ENCODE data around the gene RNF213.

The RNF213 gene

DNA sequence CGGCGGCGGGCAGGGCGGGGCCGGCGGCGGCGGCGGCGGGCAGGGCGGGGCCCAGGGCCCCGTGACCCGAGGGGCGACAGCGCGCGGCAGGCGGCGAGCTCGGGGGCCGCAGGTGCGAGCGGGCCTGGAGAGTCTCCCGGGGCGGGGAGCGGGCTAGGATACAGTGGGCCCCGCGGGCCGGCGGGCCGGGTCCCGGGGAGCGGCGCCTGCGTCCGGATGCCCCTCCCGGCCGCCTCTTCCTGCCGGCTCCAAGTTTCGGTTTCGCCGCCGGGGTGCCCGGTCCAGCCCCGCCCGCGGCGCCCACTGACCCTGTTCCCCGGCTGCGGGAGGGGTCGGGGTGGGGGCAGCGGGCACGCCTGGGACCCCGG is at the start of gene RNF213:
RNF213 (plus strand) TSS at position 62 of the 368 bp plus-strand sequence. CDS start 2,830 bp downstream, outside the sequence.
- no peak for DNase-seq

DNA sequence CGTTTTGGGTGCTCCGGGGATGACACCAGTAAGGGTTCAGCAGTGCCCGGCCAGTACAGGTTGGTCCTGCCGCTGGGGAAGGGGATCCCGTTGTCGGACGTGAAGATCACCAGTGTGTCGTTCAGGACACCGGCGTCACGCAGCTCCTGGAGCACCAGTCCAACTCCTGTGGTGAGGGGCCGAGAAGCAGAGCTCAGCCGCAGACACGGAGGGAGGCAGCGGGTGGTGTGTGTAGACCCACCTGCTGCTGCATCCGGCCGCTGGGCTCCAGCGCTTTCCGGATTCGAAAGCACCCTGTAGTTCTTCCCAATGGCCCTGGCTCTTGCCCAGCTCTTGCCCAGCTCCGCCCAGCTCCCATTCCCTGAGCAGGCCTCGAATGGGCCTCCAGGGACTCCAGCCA is 48.5 kb upstream of the RNF213 start:
- no peak for DNase-seq

DNA sequence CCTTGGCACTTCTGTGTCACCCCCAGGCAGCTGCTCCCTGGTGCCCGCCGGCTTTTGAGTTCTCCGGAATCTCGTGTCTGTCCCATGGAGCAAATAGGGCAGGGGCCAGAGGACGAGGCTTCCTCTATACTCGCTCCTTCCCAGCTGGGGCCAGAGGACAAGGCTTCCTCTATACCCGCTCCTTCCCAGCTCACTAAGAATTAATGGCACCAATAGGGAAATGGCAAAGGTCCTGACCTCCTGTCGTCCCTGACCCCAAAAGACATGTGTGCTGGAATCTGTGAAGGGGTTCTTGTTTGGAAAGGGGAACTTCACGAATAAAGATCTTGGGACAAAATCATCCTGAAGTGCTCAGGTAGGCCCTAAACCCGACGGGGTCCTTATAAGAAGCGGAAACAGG is 48.1 kb upstream of the RNF213 start:
- DNase-seq, result no peak

DNA sequence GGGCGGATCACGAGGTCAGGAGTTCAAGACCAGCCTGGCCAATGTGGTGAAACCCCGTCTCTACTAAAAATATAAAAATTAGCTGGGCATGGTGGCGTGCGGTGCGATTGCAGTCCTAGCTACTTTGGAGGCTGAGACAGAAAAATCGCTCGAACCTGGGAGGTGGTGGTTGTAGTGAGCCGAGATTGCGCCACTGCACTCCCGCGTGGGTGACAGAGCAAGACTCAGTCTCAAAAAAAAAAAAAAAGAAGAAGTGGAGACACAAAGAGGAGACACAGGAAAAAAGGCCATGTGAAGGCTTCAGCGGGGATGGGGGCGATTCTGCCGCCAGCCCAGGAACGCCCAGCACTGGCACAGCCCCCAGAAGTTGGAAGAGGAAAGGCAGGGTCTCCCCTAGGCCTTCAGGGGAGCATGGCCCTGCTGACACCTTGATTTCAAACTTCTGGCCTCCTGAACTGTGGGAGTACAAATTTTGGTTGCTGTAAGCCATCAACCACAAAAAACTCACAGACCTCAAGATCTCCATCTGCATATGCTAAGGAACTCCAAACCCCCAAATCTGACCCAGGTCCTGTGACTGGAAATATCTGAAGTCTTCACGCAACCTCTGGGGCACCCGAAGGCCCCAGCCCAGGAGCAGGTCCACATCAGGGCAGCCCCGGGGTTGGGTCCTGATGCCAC is 47.5 kb upstream of the RNF213 start:
- peak; percentile 10 for DNase-seq

DNA sequence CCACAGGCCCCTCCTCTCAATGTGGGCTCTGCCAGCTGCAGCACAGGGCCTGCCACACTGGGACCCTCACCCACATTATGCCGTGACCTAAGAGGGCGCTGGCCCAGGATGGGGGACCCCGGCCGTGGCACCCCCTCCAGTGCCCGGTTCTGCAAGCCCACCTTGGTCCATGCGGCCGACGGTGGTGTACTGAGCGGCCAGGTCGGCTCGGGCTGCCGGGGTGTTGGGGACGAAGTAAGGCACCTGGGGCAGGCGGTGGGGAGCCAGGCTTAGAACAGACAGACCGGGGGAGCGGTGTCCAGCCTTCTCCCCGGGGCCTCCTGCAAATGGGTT is 47.0 kb upstream of the RNF213 start:
- no peak for DNase-seq

DNA sequence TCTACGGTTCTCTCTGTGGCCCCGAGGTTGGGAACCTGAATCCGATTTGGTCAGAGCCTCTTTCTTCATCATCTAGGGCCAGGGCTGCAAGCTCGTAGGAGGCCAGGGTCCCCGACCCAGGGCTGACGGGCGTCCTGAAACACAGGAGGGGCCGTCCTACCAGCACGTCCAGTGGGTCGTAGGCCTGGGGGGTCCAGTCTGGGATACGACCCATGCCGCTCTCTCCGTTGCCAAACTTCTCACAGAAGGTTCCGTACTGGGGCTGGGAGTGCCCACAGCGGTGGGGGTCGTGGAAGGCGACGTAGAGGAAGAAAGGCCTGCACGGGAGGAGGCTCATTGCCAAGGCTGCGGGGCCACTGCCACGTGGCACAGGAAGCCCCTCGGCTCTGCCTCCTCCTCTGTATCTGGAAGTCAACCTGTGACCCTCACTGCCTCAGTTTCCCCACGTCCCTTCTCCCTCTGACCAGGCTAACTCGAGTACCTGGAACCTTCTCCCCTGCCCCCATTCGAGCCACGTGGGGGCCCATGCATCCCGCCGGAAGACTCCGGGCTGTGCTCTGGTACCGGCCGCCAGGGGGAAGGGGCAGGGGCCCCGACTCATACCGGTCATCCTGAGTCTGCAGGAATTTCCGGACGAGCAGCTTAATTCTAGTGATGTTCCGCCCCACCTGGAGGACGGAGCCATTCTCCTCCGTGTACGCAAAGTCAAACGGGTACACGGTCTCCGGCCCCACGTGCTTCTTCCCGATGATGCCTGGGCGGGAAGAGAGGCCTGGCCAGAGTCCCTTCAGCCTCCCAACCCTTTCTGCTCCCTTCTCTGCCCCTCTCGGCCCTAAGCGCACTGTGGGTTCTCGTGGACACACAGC is 46.4 kb upstream of the RNF213 start:
- no peak for DNase-seq

DNA sequence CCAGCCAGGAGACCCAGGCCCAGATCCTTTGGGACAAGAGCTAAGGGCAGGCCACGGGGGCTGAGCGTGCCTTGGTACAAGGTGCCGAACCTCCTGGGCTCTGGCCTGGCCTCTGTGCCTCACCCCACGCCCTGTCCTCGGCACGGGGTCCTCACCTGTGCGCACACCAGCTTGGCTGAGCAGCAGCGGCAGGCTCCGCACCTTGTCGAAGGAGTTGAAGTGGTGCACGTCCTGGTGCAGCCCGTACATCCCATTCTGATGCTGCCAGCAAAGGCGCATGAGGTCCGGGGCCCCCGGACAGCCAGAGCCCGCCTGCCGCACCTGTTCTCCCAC is 45.8 kb upstream of the RNF213 start:
- no peak for DNase-seq

DNA sequence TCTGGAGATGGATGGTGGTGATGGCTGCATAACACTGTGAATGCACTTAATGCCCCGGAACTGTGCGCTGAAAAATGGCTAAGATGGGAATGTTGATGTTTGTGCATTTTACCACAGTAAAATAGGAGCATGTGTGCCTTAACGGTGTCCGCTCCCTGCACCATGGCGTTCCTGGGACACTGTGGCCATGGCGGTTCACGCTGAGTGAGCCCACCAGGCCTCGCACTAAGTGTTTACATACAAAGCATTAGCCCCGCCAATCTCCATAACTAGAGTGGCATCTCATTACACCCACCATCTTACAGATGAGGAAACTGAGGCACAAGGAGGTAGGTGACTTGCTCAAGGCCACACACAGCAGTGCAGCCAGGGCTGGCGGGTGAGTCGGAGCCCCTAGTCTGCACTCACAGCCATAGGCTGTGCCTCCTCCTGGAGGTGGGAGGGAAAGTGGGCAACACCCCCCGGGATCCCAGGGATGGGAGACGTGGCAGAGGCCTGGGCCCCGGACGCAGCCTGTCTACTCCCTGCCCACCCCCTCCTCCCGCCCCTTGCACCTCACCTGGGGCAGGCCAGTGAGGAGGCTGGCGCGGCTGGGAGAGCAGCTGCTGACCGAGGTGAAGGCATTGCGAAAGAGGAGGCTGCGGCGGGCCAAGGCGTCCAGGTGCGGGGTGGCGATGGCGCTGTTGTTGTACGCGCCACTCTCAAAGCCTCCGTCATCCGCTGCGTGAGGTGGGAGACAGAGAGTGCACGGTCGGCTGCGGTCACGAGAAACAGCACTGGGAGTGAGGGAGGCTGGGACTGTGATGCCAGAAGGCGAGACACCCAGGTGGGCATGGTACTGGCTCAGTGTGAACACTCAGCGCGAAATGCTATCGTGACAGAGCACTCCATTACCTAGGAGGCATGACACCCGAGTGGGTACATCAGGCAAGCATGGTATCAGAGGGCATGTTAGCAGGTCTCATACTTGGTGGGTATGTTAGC is 43.9 kb upstream of the RNF213 start:
- DNase-seq, result no peak

DNA sequence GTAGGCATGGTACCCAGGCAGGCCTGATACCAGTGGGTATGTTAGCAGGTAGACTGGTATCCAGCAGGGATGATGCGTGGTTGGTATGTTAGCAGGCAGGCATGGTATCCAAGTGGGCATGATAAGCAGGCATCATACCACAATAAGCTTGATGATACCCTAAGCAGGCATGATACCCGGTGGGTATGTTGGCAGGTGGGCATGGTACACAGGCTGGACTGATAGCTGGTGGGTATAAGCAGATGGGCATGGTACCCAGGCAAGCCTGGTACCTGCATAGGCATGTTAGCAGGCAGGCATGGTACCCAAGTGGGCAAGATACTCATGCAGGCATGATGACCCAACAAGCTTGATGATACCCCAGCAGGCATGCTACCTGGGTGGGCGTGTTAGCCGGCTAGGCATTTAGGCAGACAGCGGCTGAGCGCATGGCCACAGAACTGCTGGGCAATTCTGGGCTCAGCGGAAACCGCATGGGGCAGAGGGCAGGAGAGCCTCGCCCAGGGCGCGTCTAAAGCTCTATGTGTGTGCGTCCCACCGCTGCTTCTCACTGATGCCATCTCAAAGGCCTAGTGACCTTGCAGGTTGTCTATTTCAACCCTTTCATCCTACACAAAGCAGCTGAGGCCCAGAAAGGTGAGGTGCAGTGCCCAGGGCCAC is 42.8 kb upstream of the RNF213 start:
- no peak for DNase-seq

DNA sequence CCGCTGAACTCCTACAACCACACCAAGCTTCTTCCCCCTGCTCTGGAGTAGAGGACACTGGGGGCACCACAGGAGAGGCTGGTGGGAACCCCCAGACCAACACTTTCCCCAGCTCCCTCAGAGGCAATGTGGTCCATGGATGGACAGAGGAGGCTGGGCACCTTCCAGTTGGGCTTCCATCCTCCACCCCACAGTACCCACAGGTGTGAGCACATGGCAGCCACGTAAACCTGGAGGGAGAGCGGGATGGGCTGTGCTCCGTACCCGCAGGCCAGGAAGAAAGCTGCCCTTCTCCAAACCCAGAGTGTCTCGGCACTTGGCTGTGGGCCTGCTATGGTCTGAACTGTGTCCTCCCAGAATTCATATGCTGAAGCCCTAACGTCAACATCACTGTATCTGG is 42.3 kb upstream of the RNF213 start:
- DNase-seq, result no peak

DNA sequence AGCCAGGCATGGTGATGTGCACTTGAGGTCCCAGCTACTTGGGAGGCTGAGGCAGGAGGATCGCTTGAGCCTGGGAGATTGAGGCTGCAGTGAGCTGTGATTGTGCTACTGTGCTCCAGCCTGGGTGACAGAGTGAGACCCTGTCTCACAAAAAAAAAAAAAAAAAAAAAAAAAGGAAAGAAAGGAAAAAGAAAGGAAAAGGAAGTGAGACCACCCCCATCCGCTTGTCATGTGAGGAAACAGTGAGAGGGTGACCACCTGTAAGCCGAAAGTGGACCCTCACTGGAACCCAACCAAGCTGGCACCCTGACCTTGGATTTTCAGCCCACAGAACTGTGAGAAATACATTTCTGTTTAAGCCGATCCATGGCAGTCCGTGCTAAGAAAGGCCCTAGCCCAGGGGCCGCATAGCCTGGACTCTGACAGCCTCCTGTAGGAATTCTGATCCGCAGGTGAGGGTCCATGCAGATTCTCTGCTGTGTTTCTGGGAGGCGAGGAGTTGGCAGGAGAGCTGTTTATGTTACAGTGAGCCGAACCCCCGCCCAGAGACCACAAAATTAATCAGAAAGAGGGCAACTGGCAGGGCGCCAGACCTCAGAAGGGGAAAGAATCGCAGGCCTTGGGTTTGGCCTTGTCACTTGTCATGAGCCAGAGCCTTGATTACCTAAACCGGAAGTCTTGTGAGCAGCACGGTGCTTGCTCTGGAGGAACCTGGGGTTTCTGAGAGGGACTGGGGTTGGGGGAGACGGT is 41.5 kb upstream of the RNF213 start:
- peak; percentile 48 for DNase-seq

DNA sequence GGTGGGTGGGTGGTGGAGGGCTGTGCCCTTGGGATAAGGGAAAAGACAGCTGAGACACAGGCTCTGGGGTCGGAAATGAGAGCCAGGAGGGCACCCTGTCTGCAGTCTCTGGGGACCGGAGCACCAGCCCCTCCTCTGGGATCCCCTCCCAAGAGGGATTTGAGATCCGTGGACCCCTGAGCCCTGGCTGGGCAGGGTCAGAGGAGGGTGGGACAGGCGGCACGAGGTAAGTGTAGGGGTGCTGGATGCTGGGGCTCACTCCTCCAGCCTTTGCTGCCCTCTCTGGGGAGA is 40.9 kb upstream of the RNF213 start:
- DNase-seq, result no peak

DNA sequence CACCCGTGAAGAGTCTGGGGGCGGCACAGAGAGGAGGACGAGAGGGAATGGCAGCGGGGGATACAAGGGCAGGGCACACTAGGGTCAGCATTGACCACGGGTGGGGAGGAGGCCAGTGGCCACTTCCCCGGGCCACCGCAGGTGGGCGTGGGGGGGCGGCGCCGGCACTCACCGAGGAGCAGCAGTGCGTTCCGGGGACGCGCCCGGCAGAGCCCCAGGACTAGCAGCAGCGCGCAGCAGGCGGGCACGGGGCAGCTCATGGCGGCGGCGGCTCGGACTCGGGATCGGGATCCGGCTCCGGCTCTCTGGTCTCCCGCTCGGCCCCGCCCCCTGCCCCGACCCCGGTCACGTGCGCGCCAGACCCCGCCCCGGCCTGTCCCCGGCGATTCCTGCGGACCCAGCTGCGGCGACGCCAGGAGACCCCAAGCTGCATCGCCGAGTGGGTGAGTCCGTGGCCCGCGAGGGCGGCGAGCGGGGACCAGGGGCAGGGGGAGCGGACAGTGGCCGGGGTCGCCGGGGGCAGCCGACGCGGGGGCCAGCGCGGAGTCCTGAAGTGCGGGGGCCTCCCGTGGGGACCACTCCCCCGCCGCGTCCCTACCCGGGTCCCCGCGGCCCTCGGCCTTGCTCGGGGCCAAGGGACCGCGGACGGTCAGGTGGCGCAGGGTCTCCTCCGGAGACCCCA is 40.5 kb upstream of the RNF213 start, which contains the start of the genes SGSH and SLC26A11:
SGSH (minus strand) TSS at position 280 of the 682 bp plus-strand sequence; CDS start at position 260, 20 bp downstream.
SLC26A11 (plus strand) TSS at position 374 of the 682 bp plus-strand sequence. CDS start 1,134 bp downstream, outside the sequence.
- DNase-seq, result no peak

DNA sequence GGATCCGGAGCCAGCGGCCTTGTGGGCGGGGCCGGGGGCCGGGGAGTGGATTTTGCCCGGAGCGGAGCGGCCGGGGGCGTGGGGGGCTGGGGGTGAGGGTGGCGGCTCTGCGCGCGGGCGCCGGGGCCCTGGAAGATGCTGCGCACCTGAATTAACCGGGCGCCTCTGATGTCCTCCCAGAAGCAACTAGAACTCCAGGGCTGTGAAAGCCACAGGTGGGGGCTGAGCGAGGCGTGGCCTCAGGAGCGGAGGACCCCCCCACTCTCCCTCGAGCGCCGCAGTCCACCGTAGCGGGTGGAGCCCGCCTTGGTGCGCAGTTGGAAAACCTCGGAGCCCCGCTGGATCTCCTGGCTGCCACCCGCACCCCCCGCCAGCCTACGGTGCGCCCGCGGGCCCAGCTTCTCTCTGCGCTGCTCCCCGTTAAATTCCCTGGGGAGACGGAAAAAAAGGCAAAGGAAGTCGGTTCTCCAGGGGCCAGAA is 39.9 kb upstream of the RNF213 start:
- no peak for DNase-seq

DNA sequence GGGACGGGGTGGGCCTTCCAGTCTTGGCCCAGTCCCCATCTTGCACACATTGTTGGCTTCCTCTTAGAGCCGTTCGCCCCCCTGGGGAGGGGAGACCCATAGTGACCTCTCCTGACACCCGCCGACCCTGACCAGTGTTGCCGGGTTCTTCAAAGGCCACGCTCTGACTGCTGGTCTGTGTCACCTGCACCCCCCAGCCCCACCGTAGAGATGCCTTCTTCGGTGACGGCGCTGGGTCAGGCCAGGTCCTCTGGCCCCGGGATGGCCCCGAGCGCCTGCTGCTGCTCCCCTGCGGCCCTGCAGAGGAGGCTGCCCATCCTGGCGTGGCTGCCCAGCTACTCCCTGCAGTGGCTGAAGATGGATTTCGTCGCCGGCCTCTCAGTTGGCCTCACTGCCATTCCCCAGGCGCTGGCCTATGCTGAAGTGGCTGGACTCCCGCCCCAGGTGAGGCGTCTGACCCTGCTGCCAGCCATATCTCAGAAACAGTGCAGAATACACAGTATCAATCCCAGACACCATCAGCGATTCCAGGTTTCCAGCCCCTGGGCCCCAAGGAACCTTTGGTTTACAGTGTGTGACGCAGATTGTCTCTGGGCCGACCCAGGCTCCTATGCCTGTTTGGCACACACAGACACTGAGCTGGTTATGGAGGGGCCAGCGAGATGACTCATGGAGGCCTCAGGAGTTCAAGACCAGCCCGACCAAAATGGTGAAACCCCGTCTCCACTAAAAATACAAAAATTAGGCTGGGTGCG is 39.1 kb upstream of the RNF213 start:
- DNase-seq, result no peak

DNA sequence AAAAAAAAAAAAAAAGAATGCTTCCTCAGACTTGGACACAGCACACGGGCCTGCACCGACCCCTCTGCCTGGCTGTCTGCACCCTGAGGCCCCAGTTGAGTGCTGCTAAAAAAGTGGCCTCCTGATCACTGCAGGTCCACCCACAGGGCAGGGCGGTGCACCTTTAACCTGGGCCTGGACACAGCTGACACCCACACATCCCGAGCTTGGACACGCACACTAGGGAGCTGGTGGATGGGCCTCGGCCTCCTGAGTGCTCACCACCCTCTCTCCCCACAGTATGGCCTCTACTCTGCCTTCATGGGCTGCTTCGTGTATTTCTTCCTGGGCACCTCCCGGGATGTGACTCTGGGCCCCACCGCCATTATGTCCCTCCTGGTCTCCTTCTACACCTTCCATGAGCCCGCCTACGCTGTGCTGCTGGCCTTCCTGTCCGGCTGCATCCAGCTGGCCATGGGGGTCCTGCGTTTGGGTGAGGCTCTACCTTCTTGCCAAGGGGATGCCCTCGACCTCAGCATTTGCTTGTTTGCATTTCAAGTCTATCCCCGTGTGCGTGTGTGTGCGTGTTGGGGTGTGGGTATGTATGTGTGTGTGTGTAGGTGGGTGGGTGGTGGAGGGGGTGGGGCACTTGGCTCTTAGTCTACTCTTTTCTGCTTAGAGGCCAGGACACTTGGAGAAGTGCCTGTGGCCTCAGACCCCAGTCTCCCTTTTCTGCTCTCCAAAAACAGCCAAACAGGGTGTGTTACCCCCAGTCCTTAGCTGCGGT is 38.1 kb upstream of the RNF213 start:
- no peak for DNase-seq

DNA sequence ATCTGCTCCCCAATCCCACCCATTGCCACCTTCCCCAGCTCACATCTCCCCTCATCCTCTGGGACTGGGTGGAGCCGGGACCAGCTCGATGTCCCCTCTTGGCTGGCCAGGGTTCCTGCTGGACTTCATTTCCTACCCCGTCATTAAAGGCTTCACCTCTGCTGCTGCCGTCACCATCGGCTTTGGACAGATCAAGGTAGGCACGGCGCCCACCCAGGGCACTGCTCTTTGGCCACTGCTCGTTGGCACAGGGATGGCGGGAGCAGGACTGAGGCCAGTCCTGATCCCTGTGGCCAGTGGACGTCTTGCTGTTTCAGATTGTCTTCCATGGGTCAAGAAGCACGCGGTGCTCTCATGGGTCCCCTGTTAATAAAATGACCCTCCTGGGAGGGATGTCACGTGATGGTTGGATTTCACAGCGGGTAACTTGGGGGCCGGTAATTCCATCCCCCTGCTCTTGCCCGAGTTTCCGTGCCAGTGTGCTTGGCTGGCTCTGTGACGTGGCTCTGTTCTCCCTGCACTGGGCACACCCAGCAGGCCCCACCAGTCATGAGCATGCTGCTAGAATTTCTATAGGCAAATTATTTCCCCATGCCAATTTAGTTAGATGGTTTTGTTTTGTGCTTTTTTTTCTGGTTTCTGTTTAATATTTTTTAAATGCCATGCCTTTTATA is 37.4 kb upstream of the RNF213 start:
- no peak for DNase-seq

DNA sequence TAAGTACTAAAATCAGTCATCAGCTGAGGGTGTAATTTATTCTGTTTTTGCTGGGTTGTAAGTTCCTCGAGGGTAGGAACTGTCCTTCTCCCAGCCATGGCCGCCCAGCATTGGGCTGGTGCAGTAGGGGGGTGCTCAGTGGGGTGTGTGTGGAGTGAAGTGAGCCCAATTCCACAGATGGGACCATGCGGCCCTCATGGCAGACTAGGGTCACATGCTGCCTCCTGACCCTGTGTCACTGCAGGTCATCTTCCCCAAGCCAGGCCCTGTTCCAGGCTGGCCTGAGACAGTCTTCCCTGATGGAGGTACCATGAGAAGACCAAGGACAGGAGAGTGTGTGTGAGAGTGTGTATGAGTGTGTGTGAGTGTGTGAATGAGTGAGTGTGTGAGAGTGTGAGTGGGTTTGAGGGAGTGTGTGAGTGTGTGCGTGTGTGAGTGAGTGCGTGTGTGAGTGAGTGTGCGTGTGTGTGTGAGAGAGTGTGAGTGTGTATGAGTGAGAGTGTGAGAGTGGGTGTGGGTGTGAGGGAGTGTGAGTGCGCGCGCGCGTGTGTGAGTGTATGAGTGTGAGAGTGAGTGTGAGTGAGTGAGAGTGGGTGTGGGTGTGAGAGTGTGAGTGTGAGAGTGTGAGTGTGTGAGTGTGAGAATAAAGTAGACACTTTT is 36.7 kb upstream of the RNF213 start:
- no peak for DNase-seq

DNA sequence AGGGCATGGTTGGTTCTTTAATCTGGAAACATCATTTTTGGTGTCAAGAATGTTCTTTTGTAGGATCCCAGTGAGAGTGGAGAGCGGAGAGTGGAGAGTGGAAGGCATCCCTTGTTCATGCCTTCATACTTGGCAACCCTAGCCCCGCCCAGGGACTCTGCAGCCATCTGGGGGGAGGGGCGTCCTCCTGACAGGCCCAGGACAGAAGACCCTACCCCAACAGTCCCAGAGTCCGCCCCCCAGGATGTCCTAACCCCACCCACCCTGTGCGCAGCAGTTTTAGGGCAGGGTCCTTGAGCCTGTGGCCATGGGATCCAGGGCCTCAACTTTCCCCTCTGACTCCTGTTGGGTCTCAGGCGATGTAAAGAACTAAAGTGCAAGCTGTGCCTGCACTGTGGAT is 36.0 kb upstream of the RNF213 start:
- DNase-seq, result no peak
